Measurements from ENCODE around the gene ACAD8.

Gene ACAD8

DNA sequence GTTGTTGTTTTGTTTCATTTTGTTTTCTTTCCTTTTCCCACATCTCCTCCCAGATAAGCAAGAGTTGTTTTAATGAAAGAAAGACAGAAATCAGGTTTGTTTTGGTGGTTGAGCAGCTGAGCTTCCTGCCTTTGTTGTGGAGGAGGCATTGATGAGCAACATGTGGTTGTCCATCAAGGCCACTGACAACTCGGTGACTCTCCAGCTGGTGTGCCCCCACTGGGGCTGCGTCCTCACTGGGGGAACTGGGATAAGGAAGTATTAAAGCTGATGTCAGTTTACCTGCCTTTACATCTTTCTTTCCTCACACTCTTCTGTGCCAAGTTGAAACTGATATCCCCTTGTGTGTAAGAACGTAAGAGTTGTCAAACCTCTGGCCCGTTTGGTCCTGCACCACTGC, 23.0 kb upstream of the ACAD8 start:
- no peak for DNase-seq (ENCODE audit: low read depth in 2 of 2)
- TF ChIP-seq CTCF (IDR thresholded peaks at IDR 0.05; ENCODE audit: low read depth, low read length) = no peak
- H3K4me3 ChIP-seq (replicated peaks in 1 of 2; ENCODE audit: low read depth in 2 of 2, low read length in 2 of 2) = no peak overlapping the region

- no peak for DNase-seq (ENCODE audit: low read depth in 2 of 2)
- TF ChIP-seq CTCF (IDR thresholded peaks at IDR 0.05; ENCODE audit: low read depth, low read length) = no peak
Observed at GRCh38 chr11:134231958-134232659, 21.3 kb upstream of the ACAD8 start.

GRCh38 chr11:134233729-134234179, 19.6 kb upstream of the ACAD8 start:
- DNase-seq (ENCODE audit: low read depth in 2 of 2) = no peak
- no peak overlapping the region for H3K4me3 ChIP-seq (replicated peaks in 1 of 2; ENCODE audit: low read depth in 2 of 2, low read length in 2 of 2)
- no peak for TF ChIP-seq CTCF (IDR thresholded peaks at IDR 0.05; ENCODE audit: low read depth, low read length)

More at GRCh38 chr11:134231958-134232659, 21.3 kb upstream of the ACAD8 start:
- H3K4me3 ChIP-seq (replicated peaks in 1 of 2; ENCODE audit: low read depth in 2 of 2, low read length in 2 of 2) = no peak overlapping the region

DNA sequence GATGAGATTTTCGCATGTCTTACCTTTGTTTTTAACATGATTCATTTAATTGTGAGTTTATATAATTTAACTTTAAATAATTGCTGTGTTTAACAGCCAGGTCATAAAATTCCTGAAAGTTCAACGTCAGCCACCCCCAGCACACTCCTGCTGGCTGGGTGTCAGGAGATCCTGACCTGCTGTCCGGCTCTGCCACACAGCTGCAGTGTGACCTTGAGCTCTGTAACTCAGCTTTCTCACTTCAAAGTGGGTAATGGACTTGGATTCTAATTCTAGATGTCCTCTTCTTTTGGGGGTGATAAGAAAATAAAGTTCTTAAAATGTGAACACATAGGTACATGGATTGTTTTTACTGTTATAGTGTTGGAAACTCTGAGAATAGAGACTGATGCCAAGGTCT, 18.0 kb upstream of the ACAD8 start:
- no peak overlapping the region for H3K4me3 ChIP-seq (replicated peaks in 1 of 2; ENCODE audit: low read depth in 2 of 2, low read length in 2 of 2)
- no peak for DNase-seq (ENCODE audit: low read depth in 2 of 2)
- TF ChIP-seq CTCF (IDR thresholded peaks at IDR 0.05; ENCODE audit: low read depth, low read length) = no peak

DNA sequence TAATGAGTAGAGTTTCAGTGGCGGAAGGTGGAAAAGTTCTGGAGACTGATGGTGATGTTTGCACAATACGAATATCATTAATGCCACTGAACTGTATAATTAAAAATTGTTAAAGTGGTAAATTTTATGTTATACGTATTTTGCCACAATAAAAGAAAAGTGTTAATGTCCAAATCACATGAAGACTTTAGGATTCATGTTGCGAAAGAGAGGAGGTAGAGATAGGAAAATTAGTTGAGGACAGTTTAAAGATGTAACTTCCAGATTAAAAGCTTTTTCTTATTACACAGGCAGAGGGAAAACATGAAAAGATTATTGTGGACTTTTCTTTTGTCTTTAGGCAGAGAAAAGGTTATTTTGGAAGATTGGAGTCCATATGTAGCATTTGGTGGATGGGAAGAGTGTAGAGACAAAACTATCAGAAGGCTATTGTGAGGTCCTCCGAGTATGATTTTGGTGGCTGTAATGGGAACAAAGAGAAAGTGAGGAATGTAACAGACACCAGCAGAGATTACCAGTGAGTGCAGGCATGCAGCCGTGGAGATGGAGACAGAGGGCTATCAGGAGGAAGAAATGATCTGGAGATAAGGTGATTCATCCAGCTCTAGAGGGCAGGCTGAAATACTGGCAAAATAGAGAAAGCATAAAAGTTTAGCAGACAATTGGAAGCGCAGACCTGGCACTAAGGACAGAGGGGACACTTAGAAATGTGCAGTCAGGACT, 16.4 kb upstream of the ACAD8 start:
- TF ChIP-seq CTCF (IDR thresholded peaks at IDR 0.05; ENCODE audit: low read depth, low read length) = no peak
- no peak for DNase-seq (ENCODE audit: low read depth in 2 of 2)
- H3K4me3 ChIP-seq (replicated peaks in 1 of 2; ENCODE audit: low read depth in 2 of 2, low read length in 2 of 2) = no peak overlapping the region

GRCh38 chr11:134237557-134237922, 15.8 kb upstream of the ACAD8 start:
- TF ChIP-seq CTCF (IDR thresholded peaks at IDR 0.05; ENCODE audit: low read depth, low read length) = no peak
- H3K4me3 ChIP-seq (replicated peaks in 1 of 2; ENCODE audit: low read depth in 2 of 2, low read length in 2 of 2) = no peak overlapping the region
- no peak for DNase-seq (ENCODE audit: low read depth in 2 of 2)
